EL (cell line): ENCODE data around the gene TFR2.

Source experiments
- DNase-seq: peaks from one replicate; pipeline ENCODE4 v3.0.0-alpha.2; 2016

TFR2 gene

GRCh38 chr7:100584683-100585510 is 56.5 kb downstream of the TFR2 start:
- DNase-seq, result peak; percentile 82

GRCh38 chr7:100584054-100584682 is 57.2 kb downstream of the TFR2 start:
- DNase-seq, result no peak

- DNase-seq, result peak; percentile 34
Measured at GRCh38 chr7:100583132-100584053, 58.0 kb downstream of the TFR2 start.

GRCh38 chr7:100582650-100583049 is 58.7 kb downstream of the TFR2 start:
- no peak for DNase-seq

- DNase-seq, result no peak
Measured at GRCh38 chr7:100582041-100582579, 59.2 kb downstream of the TFR2 start.

GRCh38 chr7:100580466-100581283 is 60.7 kb downstream of the TFR2 start:
- no peak for DNase-seq

GRCh38 chr7:100578246-100579183 is 62.8 kb downstream of the TFR2 start:
- DNase-seq, result no peak

GRCh38 chr7:100577507-100577906 is 63.8 kb downstream of the TFR2 start:
- DNase-seq, result no peak

- no peak for DNase-seq
Measured at GRCh38 chr7:100577103-100577502, 64.2 kb downstream of the TFR2 start.

GRCh38 chr7:100576384-100576993 is 64.9 kb downstream of the TFR2 start:
- DNase-seq, result no peak

- DNase-seq, result no peak
Measured at GRCh38 chr7:100575746-100576383, 65.5 kb downstream of the TFR2 start.

GRCh38 chr7:100575206-100575631 is 66.1 kb downstream of the TFR2 start:
- no peak for DNase-seq

- DNase-seq, result no peak
Measured at GRCh38 chr7:100574362-100575205, 66.8 kb downstream of the TFR2 start.

- no peak for DNase-seq
Measured at GRCh38 chr7:100573691-100574361, 67.5 kb downstream of the TFR2 start, which contains the start of gene SAP25. Gene SAP25, minus strand, starts transcription at chr7:100573900. Its CDS starts 158 bp downstream, at chr7:100573742.

GRCh38 chr7:100572949-100573675 is 68.2 kb downstream of the TFR2 start:
- no peak for DNase-seq

- no peak for DNase-seq
Measured at GRCh38 chr7:100572281-100572948, 68.9 kb downstream of the TFR2 start.

- DNase-seq, result no peak
Measured at GRCh38 chr7:100571829-100572116, 69.6 kb downstream of the TFR2 start.
